Measurements from ENCODE around the gene TGFBR3. TPM values are rescaled to one million over a fixed set of nuclear protein-coding genes. Genes with fewer than 3 reads are reported as not detected.

TGFBR3 gene
- polyA plus RNA-seq, 10 donors = 26.9 to 44.8 (median 33.6) TPM

DNA sequence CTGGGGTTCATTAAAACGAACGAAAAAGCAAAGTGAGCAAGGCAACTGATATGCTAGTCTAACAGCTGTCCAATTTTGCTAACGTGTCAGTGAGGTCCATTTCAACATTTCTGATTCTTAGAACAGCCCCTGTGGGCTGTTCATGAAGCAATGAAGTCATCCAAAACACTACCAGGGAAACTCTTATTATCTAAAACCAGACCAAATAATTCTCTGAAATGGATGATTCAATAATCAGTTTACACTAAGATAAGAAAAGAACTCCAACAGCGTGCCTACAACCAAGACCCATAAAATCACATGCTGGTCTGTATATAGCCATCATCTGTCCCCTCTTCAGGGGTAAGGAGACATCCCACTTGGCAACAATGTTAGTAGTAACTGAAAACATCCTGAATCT lies 122.7 kb downstream of the TGFBR3 start:
- no peak for DNase-seq

DNA sequence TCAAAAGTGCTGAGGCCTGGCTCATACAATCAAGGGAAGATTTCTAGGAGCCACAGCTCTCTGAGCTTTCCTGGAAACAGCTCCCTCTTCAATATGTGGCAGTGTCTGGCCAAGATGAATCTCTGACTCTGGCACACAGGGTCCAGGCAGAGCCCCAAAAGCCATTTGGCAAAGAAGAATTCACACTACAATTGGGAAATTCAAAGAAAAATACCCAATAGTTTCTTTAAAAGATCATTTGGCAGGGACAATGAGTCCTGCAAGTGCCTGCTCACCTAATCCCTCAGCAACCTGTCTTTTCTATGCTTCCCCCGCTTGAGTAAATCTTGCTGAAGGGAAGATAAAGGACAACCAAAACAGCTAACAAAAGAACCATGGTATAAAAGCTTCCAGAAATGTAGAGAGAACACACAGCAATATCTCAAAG lies 124.6 kb downstream of the TGFBR3 start:
- peak in 1 of 3 donors; percentile 84 for DNase-seq

DNA sequence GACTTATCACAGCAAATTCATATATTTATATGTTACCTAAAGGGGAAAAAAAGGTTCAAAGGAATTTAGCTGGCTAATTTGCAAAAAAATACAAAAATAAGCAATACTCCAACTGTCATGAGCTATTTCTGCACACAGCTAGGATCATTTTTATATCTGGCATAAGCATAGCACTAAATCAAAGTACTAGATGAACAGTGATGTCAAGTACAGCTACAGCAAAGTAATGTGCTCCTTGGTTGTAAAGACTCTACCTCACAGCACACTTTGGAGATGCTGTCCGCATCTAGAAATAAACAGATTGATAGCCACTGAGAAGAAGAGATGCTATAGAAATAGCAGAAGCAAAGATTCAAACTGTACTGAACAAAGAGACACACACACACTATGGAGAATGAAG lies 125.4 kb downstream of the TGFBR3 start:
- no peak for DNase-seq

DNA sequence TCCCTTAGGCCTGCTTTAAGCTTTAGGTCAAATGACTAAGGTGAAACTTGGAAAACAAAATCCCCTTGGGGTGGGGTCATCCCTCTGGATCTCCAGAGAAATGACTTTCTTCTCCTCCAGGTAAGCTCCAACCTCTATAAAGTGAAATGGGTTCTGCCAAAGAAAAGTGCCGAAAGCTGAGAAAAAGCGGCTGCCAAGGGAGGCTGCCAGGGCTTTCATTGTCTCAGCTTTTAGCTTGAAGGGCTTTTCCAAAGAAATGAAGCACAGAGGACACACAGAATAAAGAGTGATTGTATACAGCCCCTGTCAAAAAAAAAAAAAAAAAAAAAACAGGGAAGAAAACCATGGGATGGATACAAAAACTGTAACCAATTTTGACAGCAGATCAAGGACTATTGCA lies 126.9 kb downstream of the TGFBR3 start:
- DNase-seq = no peak

DNA sequence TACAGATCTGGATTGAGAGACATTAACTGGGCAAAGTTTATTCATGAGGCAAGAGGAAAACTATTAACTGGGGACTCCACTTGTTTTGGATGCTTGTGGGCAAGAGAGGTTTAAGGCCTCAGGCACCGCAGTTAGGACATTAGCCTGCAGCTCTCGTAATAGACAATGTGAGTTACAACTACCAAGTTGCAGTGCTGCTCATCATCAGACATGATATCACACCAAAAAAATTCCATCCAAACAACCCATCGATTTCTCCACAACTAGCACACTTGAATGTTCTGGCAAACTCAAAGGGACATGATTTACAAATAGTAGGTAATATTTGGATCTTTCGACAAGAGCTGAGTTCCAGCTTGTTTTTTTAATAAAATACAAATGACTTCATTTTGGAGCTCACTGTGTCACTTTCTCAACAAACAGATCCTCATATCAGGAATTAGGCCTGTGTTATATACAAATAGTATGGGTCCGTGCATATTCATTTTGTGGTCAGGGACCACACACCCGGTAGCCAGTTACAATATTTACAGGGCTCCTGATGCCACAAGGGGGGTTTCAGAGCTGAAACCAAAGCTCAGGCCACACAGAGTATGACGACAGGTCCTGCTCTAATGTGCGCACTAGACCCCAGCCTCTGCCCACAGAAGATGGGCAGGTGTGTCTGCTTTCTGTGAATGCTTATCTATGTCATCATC lies 128.0 kb downstream of the TGFBR3 start:
- peak in 2 of 3 donors; percentile 49 to 65 for DNase-seq

DNA sequence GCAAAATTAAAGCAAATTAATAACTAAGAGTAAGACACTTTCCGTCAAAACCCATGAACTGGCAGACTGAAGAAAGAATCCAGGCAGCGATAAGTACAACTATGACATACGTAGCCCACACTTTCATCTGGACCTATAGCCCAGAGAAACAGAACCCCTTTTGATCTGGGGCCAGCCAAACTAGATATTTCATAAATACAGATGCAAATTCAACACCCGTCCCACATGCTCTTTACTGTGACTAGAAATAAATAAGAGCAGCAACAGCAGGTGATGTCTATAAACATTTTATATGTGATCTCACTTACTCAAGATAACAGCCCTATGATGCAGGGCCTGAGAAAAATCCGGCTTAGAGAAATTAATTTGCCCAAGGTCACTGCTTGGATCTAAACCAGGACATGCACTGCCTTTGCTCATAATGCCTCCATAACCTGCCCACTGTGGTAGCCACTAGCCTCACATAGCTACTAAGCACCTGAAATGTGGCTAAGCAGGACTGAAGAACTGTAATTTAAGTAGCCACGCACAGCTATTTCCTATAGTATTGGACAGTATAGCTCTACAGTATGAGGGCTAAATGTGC lies 130.2 kb downstream of the TGFBR3 start:
- DNase-seq = peak in 1 of 3 donors; percentile 51

DNA sequence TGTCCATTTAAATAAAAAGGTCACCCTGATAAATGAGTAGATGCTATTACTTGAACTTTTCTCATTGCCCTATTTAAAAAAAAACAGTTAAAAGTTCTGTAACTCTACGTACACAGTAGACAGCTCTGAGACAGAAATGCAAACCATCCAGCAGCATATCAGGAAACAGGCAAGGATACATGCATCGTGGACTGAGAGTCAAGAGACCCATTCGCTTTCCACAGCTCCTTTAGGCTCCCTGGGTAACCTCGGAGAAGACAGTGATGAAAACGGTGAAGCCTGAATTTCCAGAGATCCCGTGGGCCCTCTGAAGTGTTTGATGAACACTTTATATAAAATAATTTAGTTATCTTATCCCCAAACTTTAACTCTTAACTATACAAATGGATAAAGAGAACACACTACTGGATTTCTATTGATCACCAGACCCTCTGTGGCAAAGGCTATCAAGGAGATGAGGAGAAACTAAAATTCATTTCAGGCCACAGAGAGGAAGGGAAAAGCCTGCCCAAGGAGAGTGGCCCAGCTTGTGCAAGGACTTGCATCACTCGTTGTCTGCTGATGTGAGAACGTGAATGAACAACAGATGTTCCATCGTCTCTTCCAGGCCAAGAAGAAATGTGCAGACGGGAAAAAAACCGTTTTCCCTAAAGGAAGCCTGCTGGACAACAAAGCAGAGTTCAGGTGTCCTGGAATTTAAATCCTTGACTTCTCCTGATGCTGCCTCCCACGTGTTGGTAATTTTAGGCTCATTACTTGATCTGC lies 131.0 kb downstream of the TGFBR3 start:
- DNase-seq = peak; percentile 84 to 93 (median 87)

DNA sequence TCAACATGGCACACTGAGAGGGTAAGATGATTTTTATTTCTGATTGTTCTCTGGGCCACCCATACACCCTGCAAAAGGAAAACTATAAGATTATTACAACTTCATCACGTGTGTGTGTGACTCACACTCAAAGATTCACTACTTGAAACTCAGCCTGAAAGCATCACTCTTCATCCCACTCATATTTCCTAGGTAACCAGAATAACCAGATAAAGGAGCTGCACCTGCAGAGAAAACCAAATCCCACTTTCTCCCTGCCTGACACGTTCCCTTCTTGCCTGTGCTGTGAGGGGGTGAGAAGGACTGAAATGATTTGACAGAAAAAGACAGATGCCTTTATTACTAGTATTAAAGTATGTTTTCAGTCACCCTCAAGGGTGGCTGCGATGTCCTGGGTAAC lies 131.6 kb downstream of the TGFBR3 start:
- DNase-seq = no peak

DNA sequence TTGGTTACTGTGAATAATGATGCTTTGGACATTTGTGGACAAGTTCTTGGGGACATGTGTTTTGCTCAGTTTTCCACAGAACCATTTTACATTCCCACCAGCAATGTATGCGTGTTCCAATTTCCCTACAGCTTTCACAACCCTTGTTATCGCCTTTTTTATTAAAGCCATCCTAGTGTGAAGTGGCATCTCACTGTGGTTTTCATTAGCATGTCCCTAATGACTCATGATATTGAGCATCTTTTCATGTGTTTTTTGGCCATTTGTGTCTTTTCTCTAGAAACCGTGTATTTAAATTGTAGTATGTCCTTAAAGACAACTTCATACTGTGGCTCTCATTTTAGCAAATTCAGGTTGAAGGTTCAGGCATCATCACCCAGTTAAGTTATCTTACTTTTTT lies 132.1 kb downstream of the TGFBR3 start:
- no peak for DNase-seq

DNA sequence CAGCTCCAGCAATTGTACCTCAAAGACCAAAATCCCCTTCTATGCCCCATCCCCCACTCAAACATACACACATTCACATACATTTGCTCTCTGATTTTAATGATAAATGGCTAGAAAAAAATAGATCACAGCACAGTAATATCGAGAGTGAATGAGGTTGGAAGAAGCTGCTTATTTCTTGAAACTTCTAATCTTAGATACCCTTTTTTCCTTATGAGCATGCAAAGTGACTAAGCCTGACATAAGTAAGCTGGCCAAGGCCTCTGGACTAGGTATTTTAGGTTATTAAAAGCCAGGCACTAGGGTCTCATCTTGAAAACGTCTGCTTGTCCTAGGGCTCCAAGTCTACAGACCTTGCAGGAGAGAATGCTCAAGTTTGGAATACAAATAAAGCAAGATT lies 133.6 kb downstream of the TGFBR3 start:
- no peak for DNase-seq

DNA sequence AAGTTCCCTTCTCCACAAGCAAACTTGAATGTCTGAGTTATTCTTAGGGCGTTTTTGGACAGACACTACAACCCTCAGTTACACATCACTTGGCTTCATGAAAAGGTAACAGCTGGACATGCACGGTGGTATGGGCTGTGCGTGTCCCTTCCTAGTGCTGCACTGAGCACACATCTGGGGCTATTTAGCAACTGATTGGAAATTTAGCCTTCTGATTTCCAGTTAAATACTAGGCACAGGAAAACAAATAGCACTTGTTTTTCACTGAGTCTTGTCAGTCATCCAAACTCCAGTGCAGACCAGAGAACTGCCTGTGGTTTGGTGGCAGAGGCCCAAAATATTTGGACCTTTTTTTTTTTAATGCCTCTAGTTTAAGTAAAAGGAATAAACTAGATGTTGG lies 134.7 kb downstream of the TGFBR3 start:
- DNase-seq = peak; percentile 82 to 94 (median 89)

DNA sequence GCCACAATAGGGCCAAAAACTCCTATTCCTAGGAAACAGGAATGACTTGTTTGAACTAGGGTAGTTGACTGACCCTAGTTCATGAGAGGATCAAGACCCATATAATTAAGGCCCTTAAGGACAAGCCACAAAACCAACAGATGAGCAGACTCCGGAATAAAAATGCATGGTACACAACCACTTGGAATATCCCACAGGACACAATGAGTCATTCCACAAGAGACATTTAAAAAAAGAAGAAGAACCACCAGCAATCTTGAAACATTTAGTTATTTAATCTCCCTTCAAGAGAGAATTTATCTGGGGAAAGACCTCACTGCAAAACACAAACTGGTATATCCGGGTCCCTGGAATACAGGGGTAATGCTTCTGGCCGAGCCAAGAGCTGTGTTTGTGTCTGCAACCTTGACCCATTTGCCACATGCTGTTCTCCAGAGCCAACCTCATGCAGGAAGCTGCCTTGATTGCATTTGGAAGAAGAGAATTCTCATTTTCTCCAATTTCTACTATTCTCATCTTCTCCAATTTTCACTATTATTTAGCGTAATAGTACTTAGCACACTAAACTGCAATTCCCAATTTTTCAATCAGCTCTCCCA lies 135.5 kb downstream of the TGFBR3 start:
- DNase-seq = no peak

DNA sequence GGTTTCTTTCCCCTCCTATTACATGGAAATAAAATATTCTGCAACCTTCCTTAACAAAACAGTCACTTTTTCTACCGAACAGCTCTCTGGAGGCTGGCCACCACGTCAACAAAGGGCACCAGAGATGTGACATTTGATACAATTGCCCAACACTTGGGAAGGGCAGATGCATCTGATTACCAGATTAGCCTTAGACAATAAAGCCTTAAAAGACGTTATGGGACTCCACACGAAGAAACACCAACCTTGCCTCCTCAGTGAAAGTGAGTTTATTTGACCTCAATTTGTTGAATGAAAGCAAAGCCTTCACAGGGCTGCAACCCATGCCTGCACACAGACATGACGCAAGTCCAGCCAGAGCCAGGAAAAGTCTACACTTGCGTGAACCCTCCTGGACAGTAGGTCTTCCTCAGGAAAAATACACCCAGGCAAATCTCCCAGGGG lies 136.1 kb downstream of the TGFBR3 start:
- DNase-seq = no peak

DNA sequence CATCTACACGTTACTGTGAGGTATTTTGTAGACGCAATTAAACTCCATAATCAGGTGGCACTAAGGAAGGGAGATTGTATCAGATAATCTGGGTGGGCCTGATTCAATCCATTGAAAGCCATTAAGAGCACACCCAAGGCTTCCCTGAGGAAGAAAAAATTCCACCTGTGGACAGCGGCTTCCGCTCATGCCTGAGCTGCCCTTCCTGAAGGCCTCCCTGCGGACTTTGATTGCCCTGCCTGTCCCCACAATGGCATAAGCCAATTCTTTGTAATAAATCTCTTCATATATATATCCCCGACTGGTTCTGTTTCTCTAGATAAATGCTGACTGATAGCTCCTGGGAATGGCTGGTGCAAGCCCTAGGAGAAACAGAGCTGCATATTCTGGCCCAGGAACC lies 138.3 kb downstream of the TGFBR3 start:
- DNase-seq = no peak

DNA sequence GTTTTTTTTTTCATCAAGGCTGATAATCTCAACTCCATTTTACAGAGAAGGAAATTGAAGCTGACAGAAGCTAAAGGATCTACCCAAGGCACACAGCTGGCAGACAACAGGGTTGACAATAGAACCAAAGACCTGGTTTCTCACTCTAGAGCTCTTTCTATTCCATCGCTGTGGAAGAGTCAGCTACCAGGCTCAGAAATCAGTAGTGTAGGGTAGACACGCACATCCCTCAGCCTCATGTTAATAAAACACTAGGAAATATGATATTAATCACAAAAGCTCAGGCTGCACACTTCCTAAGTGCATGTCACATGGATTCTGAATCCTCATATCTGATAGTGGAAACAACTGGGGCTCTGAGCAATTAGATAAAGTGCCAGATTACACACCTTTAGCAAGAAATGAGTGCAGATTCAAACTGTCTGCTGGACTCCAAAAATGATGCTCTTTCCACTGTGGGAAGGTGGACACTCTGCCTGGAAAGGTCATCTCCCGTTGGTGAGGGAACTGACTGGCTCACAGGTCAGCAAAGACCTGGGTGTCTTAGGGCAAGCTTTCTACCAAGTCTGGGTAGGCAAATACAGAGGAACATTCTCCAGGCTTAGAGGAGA lies 139.1 kb downstream of the TGFBR3 start:
- no peak for DNase-seq

DNA sequence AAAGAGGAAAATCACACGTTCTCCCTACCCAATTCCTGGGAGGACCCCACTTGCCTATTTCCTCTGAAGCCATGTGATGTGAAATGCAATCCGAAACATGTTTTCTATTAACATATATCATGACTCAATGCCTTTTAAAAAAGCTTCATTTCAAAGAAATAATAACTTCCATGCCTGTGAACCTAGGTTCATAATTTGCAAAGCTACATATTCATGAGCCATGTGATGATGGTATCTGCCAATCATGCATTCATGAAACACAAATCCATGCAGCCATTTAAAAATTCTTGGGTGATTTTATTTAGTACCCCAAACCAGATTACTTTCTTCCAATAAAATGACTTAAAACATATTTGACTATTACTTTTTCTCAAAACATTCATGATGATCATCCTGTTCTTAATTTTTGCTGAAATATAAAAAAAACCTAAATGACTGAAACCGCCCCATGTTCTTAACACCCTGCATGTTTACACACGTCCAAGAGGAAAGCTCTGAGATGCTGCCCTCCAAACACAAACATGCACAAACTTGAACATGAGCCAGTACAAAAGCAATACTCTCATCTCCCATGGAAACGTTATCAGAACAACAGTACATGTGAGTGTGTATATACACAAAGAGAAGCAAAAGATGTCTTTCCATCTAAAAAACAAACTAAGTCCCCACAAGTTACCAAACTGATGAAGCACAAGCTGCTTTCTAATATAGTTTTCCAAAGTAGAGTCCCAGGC lies 140.1 kb downstream of the TGFBR3 start:
- DNase-seq = no peak

DNA sequence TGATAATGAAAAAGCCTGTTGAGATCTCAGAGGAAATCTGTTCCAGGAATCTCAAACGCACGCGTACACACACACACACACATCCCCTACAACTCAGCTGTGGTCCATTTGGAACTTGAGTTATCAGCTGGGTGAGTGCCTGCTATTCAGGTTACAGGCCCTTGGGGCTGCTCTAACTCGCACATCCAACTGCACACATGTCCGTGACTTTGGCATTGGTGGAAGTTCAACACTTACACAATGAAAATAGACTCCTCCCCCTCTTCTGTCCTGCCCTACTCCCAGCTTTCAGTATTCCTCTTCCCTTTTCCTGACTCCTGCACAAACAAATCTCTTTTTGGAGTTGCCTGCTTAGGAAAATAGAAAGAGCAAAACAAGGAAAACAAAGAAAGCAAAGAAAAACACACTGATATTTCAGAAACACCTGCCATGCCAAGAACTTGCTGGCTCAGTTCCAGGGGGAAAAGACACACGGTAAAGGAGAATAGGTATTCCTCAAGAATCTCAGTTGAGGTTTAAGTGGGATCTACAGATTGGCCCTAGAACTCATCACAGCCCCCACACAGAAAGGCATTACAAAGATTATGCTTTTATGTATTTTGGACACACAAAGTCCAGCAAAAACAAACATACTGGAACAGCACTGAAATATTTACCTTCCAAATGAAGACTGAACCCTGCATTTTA lies 140.9 kb downstream of the TGFBR3 start:
- peak; percentile 77 to 96 (median 88) for DNase-seq

DNA sequence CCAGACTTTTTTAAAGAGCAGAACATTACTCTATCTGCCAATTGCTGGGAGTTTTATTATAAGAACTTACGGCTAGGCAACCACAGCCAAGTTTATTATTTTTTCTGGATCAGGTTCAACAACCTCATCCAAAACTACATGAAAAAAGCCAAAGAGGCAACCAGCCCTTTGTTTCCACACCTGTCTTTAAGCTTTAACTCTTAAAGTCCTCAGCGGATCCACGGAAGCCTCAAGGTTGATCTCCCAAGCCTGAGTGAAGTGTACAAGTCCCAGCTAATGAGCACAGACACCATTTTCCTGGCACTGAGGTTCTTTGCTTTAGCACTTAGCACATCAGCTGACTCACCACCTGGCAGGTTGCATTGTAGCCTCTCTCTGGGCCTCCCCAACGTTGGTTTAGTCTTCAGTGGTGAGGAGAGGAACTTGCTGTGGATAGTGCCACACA lies 143.1 kb downstream of the TGFBR3 start:
- peak in 1 of 3 donors; percentile 79 for DNase-seq

DNA sequence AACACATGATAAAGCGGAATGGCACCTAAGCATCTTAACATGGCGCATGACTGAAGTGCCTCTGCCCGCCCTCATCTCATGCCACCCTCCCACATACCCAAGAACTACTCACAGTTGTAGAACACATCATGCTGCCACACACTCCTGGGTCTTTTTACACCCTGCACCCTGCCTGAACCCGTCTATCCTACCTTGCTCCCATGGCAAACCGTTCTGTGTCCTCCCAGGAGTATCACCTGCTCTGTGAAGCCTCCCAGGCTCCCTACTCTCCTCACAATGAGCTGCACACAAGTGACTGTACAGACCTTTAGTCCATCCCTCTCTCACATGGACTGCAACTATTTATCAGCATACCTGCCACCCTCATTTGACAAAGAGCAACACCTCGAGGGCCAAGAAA lies 144.0 kb downstream of the TGFBR3 start:
- DNase-seq = no peak

DNA sequence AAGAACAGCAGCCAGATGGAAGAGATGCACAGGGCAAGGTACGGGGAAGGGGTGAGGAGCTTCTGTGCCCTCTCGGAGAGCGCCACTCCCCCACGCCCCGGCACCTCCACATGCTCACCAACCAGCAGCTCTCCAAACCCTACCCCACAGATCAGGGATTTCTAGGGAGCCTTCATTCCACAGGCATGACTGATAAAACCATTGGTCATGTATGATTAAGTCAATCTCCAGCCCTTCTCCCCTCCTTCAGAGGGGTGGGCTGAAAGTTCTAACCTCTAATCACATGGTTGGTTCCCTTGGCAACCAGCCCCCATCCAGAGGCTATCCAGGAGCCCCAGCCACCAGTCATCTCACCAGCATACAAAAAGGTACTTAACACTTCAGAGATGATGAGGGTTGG lies 144.7 kb downstream of the TGFBR3 start:
- no peak for DNase-seq

DNA sequence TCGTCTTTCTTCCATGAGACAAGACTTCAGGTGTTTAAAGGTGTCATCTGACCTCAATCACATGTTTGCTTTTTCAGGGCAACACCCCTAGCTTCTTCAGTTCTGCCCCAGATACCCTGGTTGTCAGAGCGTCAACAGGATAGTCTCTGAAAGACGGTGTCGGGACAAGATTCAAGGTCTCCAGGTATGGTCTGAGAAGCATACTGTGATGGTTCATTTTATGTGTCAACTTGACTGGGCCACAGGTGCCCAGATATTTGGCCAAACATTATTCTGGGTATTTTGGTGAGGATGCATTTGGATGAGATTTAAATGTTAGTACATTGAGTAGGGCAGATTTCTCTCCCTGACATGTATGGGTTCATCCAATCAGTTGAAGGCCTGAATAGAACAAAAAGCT lies 148.3 kb downstream of the TGFBR3 start:
- DNase-seq = no peak
